Measurements from ENCODE around the gene TARDBP.
A peak's percentile ranks its signal among the peaks of the same experiment; 100 is the strongest.
"Not testable (repeated sequence)": the region's sequence is repeated elsewhere in the genome, so short reads cannot be mapped to it uniquely, and the experiment has no call there.

Gene TARDBP

GRCh38 chr1:11031624-11032262 lies 19.3 kb downstream of the TARDBP start:
- TF ChIP-seq CTCF (IDR thresholded peaks at IDR 0.05; ENCODE audit: low read depth, low read length): no peak
- H3K36me3 ChIP-seq: no peaks in the 10 kb centered on the region
- DNase-seq: no peak
- H3K27ac ChIP-seq: no peak overlapping the region
- H3K4me3 ChIP-seq (ENCODE audit: low read depth, low read length): no peak overlapping the region
- no peaks in the 10 kb centered on the region for H3K9me3 ChIP-seq (ENCODE audit: severe bottlenecking)
- no peaks in the 10 kb centered on the region for H3K27me3 ChIP-seq (ENCODE audit: insufficient read depth, low read depth, severe bottlenecking)

- not testable (repeated sequence) for H3K4me3 ChIP-seq (ENCODE audit: low read depth, low read length); H3K9me3 ChIP-seq (ENCODE audit: severe bottlenecking); DNase-seq; H3K27me3 ChIP-seq (ENCODE audit: insufficient read depth, low read depth, severe bottlenecking); H3K36me3 ChIP-seq; H3K27ac ChIP-seq
These were observed 24.7 kb downstream of the TARDBP start for GRCh38 chr1:11037019-11037739.

- DNase-seq: peak; percentile 82
- H3K36me3 ChIP-seq: no peaks in the 10 kb centered on the region
- H3K9me3 ChIP-seq (ENCODE audit: severe bottlenecking): no peaks in the 10 kb centered on the region
- no peak overlapping the region for H3K27ac ChIP-seq
- peak; percentile 93 for TF ChIP-seq CTCF (IDR thresholded peaks at IDR 0.05; ENCODE audit: low read depth, low read length)
- no peaks in the 10 kb centered on the region for H3K27me3 ChIP-seq (ENCODE audit: insufficient read depth, low read depth, severe bottlenecking)
- no peak overlapping the region for H3K4me3 ChIP-seq (ENCODE audit: low read depth, low read length)
These were observed 25.3 kb downstream of the TARDBP start for GRCh38 chr1:11037740-11038182.

GRCh38 chr1:11039351-11040104 lies 27.1 kb downstream of the TARDBP start:
- Histone ChIP-seq H3K27ac (no peak overlapping the region), H3K36me3 (no peaks in the 10 kb centered on the region), H3K4me3 (ENCODE audit: low read depth, low read length) (no peak overlapping the region), H3K9me3 (ENCODE audit: severe bottlenecking) (no peaks in the 10 kb centered on the region), H3K27me3 (ENCODE audit: insufficient read depth, low read depth, severe bottlenecking) (no peaks in the 10 kb centered on the region)
- TF ChIP-seq CTCF (IDR thresholded peaks at IDR 0.05; ENCODE audit: low read depth, low read length): no peak
- DNase-seq: no peak

- H3K27ac ChIP-seq; DNase-seq; H3K4me3 ChIP-seq (ENCODE audit: low read depth, low read length); H3K27me3 ChIP-seq (ENCODE audit: insufficient read depth, low read depth, severe bottlenecking); H3K9me3 ChIP-seq (ENCODE audit: severe bottlenecking); H3K36me3 ChIP-seq: not testable (repeated sequence)
These were observed 27.6 kb downstream of the TARDBP start for GRCh38 chr1:11040105-11040429.

GRCh38 chr1:11041048-11041447 lies 28.6 kb downstream of the TARDBP start:
- Histone ChIP-seq H3K27ac (no peak overlapping the region), H3K4me3 (ENCODE audit: low read depth, low read length) (no peak overlapping the region), H3K9me3 (ENCODE audit: severe bottlenecking) (no peaks in the 10 kb centered on the region), H3K36me3 (no peaks in the 10 kb centered on the region), H3K27me3 (ENCODE audit: insufficient read depth, low read depth, severe bottlenecking) (no peaks in the 10 kb centered on the region)
- DNase-seq: no peak
- TF ChIP-seq CTCF (IDR thresholded peaks at IDR 0.05; ENCODE audit: low read depth, low read length): no peak
